Pancreas (tissue), 10 donors: Measurements from ENCODE around the gene ST6GALNAC6. TPM values are rescaled to one million over a fixed set of nuclear protein-coding genes. Genes with fewer than 3 reads are reported as not detected.

Source experiments
- ATAC-seq, 4 donors: fragments of 200-7000 bp; cut with Tn5 transposase; one replicate each; pipeline versions ENCODE4 v1.8.0 to v1.9.1; 2020; ENCODE audit warnings: mild to moderate bottlenecking in 4 of 4, moderate library complexity in 4 of 4
- DNase-seq, 6 donors: peaks; one replicate each; pipeline ENCODE4 v3.0.0-alpha.2; 2020
- FAIRE-seq: peaks from 2 replicates; lab custom pipeline; 2012; peaks lifted over from hg19 to GRCh38; lab: Jason Lieb, UNC
- H3K27ac ChIP-seq, 4 donors: fragments of 200-600 bp; sonication (generic); 1 replicate in 3 of 4; 2 replicates in 1 of 4; pipeline versions ENCODE4 v1.5.0 to v1.8.0; 2020
- H3K27me3 ChIP-seq, 4 donors: fragments of 200-600 bp; one replicate each; pipeline ENCODE4 v1.8.0; 2021
- H3K36me3 ChIP-seq, 3 donors: fragments of 200-600 bp; sonication (generic) in 1 of 3; one replicate each; pipeline versions ENCODE4 v1.5.0 to v1.8.0; 2020 to 2021
- H3K4me1 ChIP-seq, 3 donors: fragments of 200-600 bp; one replicate each; pipeline ENCODE4 v1.8.0; 2021
- H3K4me3 ChIP-seq, 4 donors: fragments of 200-600 bp; sonication (generic) in 2 of 4; one replicate each; pipeline versions ENCODE4 v1.5.0 to v1.8.0; 2020 to 2021
- H3K9me3 ChIP-seq, 4 donors: fragments of 200-600 bp; one replicate each; pipeline ENCODE4 v1.8.0; 2021
- CTCF ChIP-seq, 4 donors: fragments of 200-600 bp; sonication (generic) in 3 of 4; IDR thresholded peaks; one replicate each; pipeline versions ENCODE4 v1.5.0 to v1.8.0; 2021; ENCODE audit warnings: antibody characterized with exemption in 4 of 4
- whole genome bisulfite sequencing, 2 donors: extraction: QIAGEN DNeasy Blood & Tissue Kit; methylation state at CpG; one replicate each; pipeline ENCODE4 v1.1.7; 2013; 5-methylcytosine and 5-hydroxymethylcytosine counted together
- intact Hi-C, 3 donors: fragments of 100-400 bp; cut with DNase I; formaldehyde crosslinking; loops; one replicate each; pipeline versions ENCODE4 v1.11.1 to v1.14.2; 2022
- polyA plus RNA-seq, 2 donors: library from polyadenylated mRNA; stranded (reverse); fragments of 200-250 nt; gene quantifications; one replicate each; pipeline ENCODE4 v1.2.3, GENCODE V29; 2013
- total RNA-seq, 6 donors: library from RNA; stranded (reverse); fragmentation: NEBNext Ultra II Directional in 4 of 6; extraction: Animal tissue kit (Norgen Biotek cat#: 25700) in 4 of 6; gene quantifications; one replicate each; pipeline versions ENCODE4 v1.2.1 to v1.2.4, GENCODE V29; 2021 to 2023
- donor health status: healthy with polysubstance abuse.
- donor health status: DM: no; HTN: no; CAD: no; lungs with moderate emphysema.
- donor health status: DM: no; HTN: no; CAD: no.
- donor health status: control.
- donor health status: control.
- donor health status: Bipolar disorder and iron deficiency.
- donor health status: DM: yes; HTN: yes; CAD: no.
- donor health status: DM: no; HTN: no; CAD: no.
- donor health status: DM: no; HTN: no; CAD: no.
- donor health status: DM: yes; HTN: yes; CAD: no.

The ST6GALNAC6 gene
- total and polyA plus RNA-seq, 8 donors = 20.7 to 35.7 (median 27.0) TPM

GRCh38 chr9:127863191-127863621 lies 36.2 kb downstream of the ST6GALNAC6 start:
- 84 to 87% methylated on average over 13 of the region's 13 CpGs for WGBS, 2 donors
- peak overlapping the region in 1 of 4 donors; percentile 33 for H3K27ac ChIP-seq
- intact Hi-C loops = loop anchor here in 1 of 3 donors (10.0 kb wide), 1 partner anchor 268 kb away; no protein-coding TSS in a partner anchor

GRCh38 chr9:127862075-127863011 lies 37.1 kb downstream of the ST6GALNAC6 start:
- peak in 2 of 6 donors; percentile 69 to 72 for DNase-seq
- no peak for FAIRE-seq
- peak in 3 of 4 donors; percentile 40 to 75 (median 72) for ATAC-seq
- no peak for TF ChIP-seq CTCF (IDR thresholded peaks at IDR 0.05)
- H3K9me3 ChIP-seq = no peaks in the 10 kb centered on the region
- H3K27ac ChIP-seq = peak overlapping the region in 2 of 4 donors; percentile 33 to 64
- H3K27me3 ChIP-seq = no peaks in the 10 kb centered on the region
- 64 to 72% methylated on average over 28 to 29 of the region's 29 CpGs for WGBS, 2 donors
- no peak overlapping the region for H3K4me3 ChIP-seq
- peaks cover 0 to under 1% (median 0%) of the 10 kb centered on the region in 3 donors for H3K36me3 ChIP-seq
- intact Hi-C loops = loop anchor here in 1 of 3 donors (10.0 kb wide), 1 partner anchor 268 kb away; no protein-coding TSS in a partner anchor
- peaks cover 0 to 10% (median 0%) of the 10 kb centered on the region in 3 donors for H3K4me1 ChIP-seq

More at GRCh38 chr9:127863191-127863621, 36.2 kb downstream of the ST6GALNAC6 start:
- Histone ChIP-seq H3K4me1 (peaks cover 0 to 6% (median 0%) of the 10 kb centered on the region in 3 donors), H3K27me3 (no peaks in the 10 kb centered on the region), H3K4me3 (no peak overlapping the region), H3K9me3 (no peaks in the 10 kb centered on the region), H3K36me3 (peaks cover 0 to 6% (median 0%) of the 10 kb centered on the region in 3 donors)
- no peak for TF ChIP-seq CTCF (IDR thresholded peaks at IDR 0.05)
- FAIRE-seq (no peak), ATAC-seq (no peak), DNase-seq (peak in 1 of 6 donors; percentile 11)

- TF ChIP-seq CTCF (IDR thresholded peaks at IDR 0.05) = no peak
- FAIRE-seq (no peak), ATAC-seq (no peak), DNase-seq (no peak)
- H3K36me3 ChIP-seq = no peaks in the 10 kb centered on the region
- H3K9me3 ChIP-seq = no peaks in the 10 kb centered on the region
- H3K4me1 ChIP-seq = peaks cover 0 to 10% (median 0%) of the 10 kb centered on the region in 3 donors
- H3K4me3 ChIP-seq = no peak overlapping the region
- intact Hi-C loops = loop anchor here in 1 of 3 donors (10.0 kb wide), 1 partner anchor 266 kb away; no protein-coding TSS in a partner anchor
- no peaks in the 10 kb centered on the region for H3K27me3 ChIP-seq
- no peak overlapping the region for H3K27ac ChIP-seq
- 91 to 94% methylated on average over 11 of the region's 11 CpGs for WGBS, 2 donors
Measured at GRCh38 chr9:127860779-127861178, 38.6 kb downstream of the ST6GALNAC6 start.

- FAIRE-seq (no peak), ATAC-seq (peak in 1 of 4 donors; percentile 9), DNase-seq (no peak)
- no peak overlapping the region for H3K4me3 ChIP-seq
- intact Hi-C loops = loop anchor here in 1 of 3 donors (10.0 kb wide), 1 partner anchor 265 kb away; no protein-coding TSS in a partner anchor
- no peaks in the 10 kb centered on the region for H3K36me3 ChIP-seq
- no peaks in the 10 kb centered on the region for H3K9me3 ChIP-seq
- no peak for TF ChIP-seq CTCF (IDR thresholded peaks at IDR 0.05)
- H3K4me1 ChIP-seq = peaks cover 0 to 10% (median 0%) of the 10 kb centered on the region in 3 donors
- H3K27ac ChIP-seq = no peak overlapping the region
- 70 to 79% methylated on average over 8 of the region's 8 CpGs for WGBS, 2 donors
- H3K27me3 ChIP-seq = no peaks in the 10 kb centered on the region
Measured at GRCh38 chr9:127860260-127860659, 39.1 kb downstream of the ST6GALNAC6 start.
